ENCODE data around the gene ADAM15.

ADAM15 gene

DNA sequence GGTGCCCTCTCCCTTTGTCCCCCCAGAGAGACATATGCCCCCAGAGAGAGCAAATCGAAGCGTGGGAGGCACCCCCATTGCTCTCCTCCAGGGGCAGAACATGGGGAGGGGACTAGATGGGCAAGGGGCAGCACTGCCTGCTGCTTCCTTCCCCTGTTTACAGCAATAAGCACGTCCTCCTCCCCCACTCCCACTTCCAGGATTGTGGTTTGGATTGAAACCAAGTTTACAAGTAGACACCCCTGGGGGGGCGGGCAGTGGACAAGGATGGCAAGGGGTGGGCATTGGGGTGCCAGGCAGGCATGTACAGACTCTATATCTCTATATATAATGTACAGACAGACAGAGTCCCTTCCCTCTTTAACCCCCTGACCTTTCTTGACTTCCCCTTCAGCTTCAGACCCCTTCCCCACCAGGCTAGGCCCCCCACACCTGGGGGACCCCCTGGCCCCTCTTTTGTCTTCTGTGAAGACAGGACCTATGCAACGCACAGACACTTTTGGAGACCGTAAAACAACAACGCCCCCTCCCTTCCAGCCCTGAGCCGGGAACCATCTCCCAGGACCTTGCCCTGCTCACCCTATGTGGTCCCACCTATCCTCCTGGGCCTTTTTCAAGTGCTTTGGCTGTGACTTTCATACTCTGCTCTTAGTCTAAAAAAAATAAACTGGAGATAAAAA is 35.9 kb downstream of the ADAM15 start:
- no peak for DNase-seq

DNA sequence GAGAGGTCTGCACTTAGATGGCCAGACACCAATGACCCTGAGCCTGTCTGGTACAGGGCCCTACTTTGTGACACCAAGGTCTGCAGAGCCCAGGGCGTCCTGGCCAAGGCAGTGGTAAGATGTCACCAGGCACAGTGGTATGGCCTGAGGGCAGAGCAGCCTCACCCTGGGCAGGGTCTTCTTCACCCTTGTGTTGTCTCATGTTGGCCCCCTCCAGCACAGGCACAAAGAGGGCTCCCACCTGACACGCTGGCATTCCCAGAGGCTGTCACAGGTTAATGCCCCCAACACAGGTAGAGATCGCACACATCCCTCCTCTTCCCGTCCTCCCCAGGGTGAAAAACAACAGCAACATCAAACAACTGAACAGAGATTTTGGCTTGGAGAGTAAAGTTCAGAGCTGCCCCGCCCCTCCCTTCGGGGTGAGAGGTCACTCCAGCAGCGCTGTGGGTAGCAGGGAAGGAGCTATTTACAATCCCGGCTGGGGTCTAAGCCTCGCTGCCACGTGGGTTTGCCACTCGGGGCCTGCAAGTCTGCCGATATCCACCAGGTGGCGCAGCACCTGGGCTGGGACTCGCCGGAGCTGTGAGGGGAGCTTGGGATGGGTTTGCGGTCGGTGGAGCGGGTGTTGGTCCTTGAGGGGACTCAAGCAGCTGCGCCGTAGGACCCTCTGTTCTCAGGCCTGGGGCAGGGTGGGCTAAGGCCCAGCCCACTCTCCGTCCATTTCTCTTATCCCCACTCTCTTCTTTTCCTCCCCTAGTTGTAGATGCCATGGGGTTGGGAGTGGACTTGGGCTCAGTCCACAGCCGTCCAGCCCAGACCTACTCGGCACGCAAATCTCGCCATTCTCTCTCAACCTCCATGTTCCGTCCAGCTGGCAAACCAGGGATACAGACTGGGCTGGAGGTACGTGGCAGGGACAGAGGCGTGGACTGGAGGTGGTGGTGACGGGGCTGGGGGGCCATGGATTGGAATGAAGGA is 40.2 kb downstream of the ADAM15 start:
- peak; percentile 82 for DNase-seq

DNA sequence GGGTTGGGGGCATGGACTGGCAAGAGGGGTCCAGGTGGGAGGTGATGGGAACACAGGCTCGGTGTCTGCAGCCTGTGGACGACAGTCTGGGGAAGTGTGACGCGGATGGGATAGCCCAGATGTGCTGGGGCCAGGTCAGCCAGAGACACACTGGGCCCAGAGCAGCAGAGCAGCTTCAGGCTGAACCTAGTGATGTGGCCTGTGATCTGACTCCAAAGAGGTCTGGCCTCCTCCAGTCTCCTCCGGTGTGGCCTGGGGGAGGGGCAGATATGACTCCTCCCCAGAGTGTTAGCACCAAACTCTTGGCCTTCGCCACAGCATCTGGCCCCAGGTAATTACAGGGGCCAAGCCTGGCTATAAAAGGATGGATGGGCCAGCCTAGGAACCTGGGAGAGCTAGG is 41.0 kb downstream of the ADAM15 start:
- DNase-seq: no peak

DNA sequence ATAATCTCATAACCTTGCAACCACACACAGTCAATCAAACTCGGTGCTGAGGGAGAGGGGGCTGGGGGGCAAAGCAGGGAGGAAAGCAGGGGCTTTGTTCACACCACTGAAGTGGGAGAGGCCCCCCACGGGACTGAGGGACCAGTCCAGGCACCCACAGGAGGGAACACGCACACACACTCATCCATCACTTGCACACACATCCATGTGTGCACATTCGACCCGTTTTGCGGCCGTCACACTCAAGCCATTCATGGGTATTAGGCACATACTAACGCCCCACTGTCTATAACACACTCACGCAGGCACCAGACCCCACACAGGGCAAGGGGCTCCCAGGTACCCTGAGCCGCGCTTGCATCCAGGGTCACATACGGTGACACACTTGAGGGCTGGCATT is 41.5 kb downstream of the ADAM15 start:
- DNase-seq: no peak

DNA sequence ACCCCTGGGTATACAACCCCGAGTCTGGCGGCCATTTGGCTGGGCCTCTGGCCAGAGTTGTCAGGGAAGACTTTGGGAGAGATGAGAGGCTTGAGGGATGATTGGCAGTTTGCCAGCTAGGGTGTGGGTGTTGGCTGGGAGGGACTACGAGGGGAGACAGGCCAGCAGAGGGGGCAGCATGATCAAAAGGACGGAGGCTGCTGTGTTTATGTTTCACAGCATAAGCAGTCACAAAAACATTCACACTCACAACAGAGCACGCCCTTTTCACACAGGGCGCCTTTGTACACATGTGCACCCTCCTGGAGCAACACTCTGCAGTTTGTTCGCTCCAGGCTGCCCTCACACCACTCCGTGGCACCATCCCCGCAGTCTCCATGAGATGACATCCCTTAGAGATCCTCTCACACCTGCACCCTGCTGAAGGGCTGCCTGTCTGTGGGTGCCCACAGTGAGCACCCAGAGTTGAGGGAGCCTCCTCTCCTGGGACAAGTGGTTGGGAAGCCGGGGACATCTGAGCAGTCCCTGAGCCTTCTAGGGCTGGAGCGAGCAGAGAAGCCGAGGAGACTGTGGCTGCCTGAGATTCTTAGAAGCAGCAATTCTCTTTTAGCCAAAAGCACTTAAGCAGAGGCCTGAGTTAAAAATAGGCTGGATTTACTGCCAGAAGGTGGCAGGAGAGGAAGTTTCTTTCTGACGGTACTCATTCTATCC is 43.0 kb downstream of the ADAM15 start:
- no peak for DNase-seq

DNA sequence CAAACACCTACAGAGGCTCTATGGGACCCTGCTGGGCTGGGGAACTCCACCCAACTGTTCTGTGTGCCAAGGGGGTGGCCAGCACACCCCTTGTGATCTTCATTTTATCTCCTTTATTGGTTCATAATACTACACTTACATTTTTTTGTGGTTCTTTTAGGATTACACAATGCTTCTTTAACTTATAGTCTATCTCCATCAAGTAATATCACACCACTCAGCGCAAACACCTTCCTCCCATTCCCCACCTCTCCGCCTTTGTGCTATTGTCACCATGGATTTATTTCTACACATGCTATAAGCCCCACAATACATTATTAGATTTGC is 43.5 kb downstream of the ADAM15 start:
- no peak for DNase-seq

DNA sequence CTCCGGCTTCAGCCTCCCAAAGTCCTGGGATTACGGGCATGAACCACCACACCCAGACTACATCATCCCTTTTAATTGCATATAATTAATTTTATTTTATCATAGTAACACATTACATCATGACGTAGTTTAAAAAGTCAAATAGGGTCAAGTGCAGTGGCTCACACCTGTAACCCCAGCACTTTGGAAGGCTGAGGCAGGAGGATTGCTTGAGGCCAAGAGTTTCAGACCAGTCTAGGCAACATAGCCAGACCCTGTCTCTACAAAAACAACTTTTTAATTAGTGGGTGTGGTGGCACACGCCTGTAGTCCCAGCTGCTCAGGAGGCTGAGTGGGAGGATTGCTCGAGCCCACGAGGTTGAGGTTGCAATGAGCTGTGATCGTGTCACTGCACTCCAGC is 48.2 kb downstream of the ADAM15 start:
- no peak for DNase-seq

DNA sequence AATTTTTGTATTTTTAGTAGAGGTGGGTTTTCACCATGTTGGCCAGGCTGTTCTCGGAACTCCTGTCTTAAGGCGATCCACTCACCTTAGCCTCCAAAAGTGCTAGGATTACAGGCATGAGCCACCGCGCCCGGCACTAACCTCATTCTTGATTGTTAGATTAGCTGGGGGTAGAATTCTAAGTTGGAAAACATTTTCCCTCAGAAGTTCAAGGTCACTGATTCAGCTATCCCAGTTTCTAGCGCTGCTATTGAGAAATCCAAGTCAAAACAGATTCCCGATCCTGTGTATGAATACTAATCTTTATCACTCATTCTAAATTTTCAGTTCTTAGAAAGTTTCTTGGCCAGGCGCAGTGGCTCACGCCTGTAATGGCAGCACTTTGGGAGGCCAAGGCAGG is 52.2 kb downstream of the ADAM15 start:
- no peak for DNase-seq

DNA sequence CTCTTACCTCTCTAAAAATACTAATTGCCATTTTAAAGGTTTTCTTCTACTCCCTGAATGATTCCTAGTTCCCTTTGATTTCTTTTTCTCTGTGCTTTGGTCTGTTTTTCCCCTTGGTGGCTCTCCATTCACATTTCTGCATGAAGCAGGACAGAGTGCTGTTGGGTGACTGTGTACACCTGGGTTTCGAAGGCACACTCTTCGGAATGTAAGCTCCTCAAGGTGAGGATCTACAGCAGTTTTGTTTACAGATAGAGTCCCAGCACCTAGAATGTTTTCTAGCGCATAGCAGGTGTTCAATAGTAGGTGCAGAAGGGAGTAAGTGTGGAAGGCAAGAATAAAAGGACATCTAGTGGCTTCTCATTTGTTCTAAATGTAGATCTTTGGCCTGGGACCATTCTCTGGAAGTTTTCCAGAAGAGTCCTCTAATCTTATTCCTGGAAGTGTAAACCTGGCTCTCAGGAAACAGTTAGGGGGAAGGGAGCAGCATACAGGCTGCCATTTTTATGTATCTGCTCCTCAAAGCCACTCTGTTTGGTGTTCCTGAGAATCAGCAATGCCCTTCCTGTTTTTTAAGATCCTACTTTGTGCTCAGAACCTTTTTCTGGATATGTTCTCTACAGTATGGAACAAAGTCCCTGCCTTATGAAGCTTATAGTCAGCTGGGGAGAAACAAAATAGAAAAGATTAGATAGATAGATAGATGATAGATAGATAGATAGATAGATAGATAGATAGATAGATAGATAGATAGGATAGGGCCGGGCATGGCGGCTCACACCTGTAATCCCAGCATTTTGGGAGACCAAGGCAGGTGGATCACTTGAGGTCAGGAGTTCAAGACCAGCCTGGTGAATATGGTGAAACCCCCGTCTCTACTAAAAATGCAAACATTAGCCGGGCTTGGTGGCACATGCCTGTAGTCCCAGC is 53.8 kb downstream of the ADAM15 start:
- DNase-seq: no peak

DNA sequence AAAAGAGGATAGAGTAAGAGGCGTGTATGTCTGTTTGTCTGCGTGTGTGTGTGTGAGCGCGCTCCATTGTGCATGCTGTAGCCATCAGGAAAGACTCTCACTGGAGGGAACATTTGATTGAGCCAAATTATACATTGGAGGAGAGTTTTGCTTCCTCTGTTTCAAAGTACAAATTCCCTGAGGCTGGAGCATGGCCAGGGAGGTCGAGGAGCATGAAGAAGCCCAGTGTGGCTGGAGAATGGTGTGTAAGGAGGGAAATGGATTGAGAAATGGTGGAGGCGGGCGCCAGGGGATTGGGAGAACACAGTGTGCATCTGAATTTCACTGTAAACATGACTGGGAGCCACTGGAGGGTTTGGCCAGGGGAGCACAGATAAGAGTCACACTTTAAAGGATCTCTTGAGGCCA is 54.5 kb downstream of the ADAM15 start:
- DNase-seq: no peak

DNA sequence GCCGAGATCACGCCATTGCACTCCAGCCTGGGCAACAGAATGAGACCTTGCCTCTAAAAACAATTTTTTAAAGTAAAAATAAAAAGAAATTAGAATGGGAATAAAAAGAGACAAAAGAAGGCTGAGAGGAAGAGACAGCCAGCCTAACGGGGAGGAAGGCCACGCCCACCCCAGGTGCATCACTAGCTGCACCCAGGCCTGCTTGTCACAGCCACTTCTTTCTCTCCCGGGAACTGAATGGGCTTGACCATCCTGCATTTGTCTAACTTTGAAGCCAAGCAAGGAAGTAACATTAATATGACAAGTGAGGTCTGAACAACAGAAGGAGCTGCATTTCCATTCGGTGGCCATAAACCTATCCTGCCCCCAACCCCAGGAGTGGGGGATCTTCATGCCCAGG is 55.7 kb downstream of the ADAM15 start:
- DNase-seq: no peak

DNA sequence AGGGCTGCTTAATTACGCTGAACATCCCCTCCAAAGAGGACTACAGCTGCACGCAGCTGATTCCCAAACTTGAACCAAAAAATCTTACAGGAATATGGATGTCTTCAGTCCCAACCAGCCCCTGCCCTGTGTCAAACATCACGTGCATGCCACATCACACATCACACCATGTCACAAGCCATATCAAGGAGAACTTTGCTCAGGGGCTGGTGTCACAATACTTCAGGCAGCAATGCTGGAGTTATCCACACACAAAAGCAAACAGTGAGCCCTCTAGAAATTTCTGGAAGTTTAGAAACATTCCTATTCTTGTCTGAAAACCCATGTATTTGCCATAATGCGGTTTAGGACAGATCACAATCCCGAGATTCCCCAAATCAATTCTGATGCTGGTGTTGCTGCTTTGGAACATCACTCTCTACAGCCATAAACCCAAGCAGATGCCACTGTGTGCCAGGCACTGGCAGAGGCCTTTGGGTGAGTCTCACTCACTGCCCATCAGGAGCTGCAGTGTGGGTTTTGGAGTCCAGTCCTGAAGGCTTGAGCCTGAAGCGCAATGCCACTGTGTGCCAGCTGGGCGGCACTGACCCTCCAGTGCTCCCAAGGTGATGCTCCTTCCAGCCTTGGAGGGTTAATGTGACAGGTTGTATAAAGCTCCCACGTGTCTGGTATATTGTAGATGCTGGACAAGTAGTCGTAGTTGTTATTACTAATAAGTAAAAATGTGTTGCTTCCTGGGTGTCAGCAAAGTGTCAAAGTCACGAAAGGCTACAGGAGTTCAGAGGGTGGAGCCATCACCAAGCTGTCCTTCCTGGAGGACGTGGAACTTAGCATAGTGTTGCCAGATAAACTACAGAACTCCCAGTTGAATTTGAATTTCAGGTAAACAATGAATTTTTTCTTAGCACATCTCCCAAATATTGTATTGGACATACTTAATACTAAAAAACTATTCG is 56.5 kb downstream of the ADAM15 start:
- no peak for DNase-seq

DNA sequence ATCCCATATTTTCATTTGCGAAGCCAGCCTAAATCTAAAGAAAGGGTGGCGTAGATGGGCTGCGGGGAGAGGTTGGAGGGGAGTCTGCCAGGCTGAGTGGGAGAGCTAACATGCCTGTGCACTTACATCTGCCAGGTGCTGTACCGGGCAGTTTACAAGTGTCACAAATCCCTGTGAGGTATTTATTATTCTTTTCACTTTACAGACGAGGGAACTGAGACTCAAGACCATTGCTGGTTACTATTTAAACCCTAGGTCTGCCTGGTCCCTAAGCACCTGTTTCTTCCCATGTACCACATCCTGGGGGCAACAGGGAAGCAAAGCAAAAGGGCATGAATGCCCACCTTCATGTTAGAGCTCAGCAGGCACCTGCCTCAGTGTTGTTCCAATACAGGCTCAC is 57.2 kb downstream of the ADAM15 start:
- DNase-seq: no peak

DNA sequence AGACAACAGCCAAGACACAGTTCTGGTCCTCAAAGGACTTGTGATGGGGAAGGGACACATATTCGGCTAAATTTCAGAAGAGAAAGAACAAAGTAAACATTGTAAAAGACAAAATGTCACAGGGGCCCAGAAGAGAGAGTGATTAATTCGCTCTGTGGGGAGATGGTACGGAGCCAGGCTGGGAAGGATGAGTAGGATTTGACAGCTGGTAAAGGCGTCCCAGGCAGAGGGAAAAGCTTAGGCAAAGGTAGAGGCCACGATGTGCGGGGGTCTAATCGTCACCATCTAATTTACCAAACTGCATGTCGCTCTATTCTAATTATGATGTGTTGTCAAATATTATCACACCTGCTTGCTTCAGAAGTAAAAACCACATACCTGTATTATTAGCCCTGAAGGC is 59.3 kb downstream of the ADAM15 start:
- no peak for DNase-seq

DNA sequence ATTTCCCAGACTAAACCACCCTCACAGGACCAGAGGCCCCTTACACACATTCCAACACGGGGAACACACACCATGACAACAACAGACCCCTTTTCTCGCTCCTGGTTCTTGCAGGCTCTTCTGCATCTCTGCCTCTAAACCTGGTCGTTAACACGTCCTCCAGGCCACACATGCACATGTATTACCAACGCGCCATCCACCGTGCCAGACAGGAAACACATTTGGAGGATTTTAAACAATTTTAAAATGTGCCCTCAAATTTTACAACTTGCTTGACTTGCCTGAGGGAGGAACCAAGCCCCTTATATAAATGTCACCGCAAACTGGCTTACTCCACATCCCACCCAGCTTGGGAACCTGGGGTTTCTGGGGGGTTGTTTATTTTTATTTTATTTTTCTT is 59.7 kb downstream of the ADAM15 start:
- no peak for DNase-seq
